Measurements from ENCODE around the gene BSG. TPM values are rescaled to one million over a fixed set of nuclear protein-coding genes. Genes with fewer than 3 reads are reported as not detected.
"Not testable (repeated sequence)": the region's sequence is repeated elsewhere in the genome, so short reads cannot be mapped to it uniquely, and the experiment has no call there.

The BSG gene
- total RNA-seq, 1 donor from 2014 or later = 291 TPM

- intact Hi-C loops (cut with micrococcal nuclease) = loop anchor here (2.0 kb wide), 1 partner anchor 73 kb away; no protein-coding TSS in a partner anchor
- H3K4me1 Mint-ChIP-seq; H3K36me3 Mint-ChIP-seq (ENCODE audit: low read depth); H3K27me3 Mint-ChIP-seq; H3K9me3 Mint-ChIP-seq; H3K27ac Mint-ChIP-seq; H3K4me3 Mint-ChIP-seq: not testable (repeated sequence)
- peak; percentile 76 for DNase-seq
Measured at GRCh38 chr19:605061-605971, 32.9 kb downstream of the BSG start.

- Mint-ChIP-seq H3K4me1 (peaks cover 10% of the 10 kb centered on the region), H3K36me3 (ENCODE audit: low read depth) (peaks cover 3% of the 10 kb centered on the region), H3K4me3 (no peak overlapping the region), H3K9me3 (no peaks in the 10 kb centered on the region), H3K27ac (no peak overlapping the region), H3K27me3 (no peaks in the 10 kb centered on the region)
- no peak for DNase-seq
- intact Hi-C loops (cut with micrococcal nuclease) = no loop called here
Measured at GRCh38 chr19:607301-608154, 35.1 kb downstream of the BSG start.

DNA sequence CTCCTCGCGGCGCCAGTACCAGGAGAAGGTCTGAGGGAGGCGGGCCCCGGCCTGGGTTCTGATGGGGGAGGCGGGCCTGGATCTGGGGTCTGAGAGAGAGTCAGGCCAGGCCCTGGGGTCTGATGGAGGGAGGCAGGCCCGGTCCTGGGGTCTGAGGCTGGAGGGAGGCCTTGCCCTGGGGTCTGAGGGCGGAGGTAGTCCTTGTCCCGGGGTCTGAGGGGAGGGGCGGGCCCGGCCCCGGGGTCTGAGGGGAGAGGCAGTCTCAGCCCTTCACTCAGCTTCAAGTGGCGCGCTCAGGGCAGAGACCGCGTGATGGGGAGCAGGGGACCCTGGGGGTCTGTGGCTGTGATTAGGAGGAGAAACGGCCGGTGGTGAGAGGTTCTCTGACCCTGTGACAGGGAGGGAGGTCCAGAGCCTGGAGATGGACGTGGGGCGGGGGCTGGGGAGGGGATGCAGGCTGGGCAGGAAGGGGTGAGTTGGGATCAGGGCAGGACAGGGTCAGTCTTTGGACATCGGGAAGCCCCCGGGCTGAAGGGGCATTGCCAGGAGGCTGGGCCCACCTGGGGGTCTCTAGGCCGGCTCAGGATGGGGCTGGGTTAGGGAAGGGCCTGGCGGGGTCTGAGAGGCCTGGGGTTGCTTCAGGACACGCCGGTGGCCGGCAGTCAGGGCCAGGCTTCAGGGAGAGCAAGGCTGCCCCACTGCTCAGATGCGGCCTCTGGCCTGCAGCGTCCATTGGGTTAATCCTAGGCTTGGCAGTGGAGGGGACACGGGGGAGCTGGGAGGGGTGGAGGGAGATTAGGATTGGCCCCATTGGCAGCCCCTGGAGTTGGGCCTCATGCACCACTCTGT lies 36.0 kb downstream of the BSG start:
- H3K27me3 Mint-ChIP-seq = no peaks in the 10 kb centered on the region
- no peak overlapping the region for H3K4me3 Mint-ChIP-seq
- no peaks in the 10 kb centered on the region for H3K9me3 Mint-ChIP-seq
- peaks cover 3% of the 10 kb centered on the region for H3K36me3 Mint-ChIP-seq (ENCODE audit: low read depth)
- intact Hi-C loops (cut with micrococcal nuclease) = no loop called here
- peaks cover 10% of the 10 kb centered on the region for H3K4me1 Mint-ChIP-seq
- DNase-seq = no peak
- no peak overlapping the region for H3K27ac Mint-ChIP-seq

GRCh38 chr19:609004-609346 lies 36.6 kb downstream of the BSG start:
- Mint-ChIP-seq H3K27ac (no peak overlapping the region), H3K27me3 (no peaks in the 10 kb centered on the region), H3K36me3 (ENCODE audit: low read depth) (peaks cover 3% of the 10 kb centered on the region), H3K4me1 (peaks cover 10% of the 10 kb centered on the region), H3K4me3 (no peak overlapping the region), H3K9me3 (no peaks in the 10 kb centered on the region)
- intact Hi-C loops (cut with micrococcal nuclease) = no loop called here
- DNase-seq = no peak

GRCh38 chr19:610071-610800 lies 37.8 kb downstream of the BSG start:
- intact Hi-C loops (cut with micrococcal nuclease) = loop anchor here (2.0 kb wide), 1 partner anchor 71 kb away; no protein-coding TSS in a partner anchor
- DNase-seq = peak; percentile 83
- peak overlapping the region; percentile 95 for H3K27ac Mint-ChIP-seq

DNA sequence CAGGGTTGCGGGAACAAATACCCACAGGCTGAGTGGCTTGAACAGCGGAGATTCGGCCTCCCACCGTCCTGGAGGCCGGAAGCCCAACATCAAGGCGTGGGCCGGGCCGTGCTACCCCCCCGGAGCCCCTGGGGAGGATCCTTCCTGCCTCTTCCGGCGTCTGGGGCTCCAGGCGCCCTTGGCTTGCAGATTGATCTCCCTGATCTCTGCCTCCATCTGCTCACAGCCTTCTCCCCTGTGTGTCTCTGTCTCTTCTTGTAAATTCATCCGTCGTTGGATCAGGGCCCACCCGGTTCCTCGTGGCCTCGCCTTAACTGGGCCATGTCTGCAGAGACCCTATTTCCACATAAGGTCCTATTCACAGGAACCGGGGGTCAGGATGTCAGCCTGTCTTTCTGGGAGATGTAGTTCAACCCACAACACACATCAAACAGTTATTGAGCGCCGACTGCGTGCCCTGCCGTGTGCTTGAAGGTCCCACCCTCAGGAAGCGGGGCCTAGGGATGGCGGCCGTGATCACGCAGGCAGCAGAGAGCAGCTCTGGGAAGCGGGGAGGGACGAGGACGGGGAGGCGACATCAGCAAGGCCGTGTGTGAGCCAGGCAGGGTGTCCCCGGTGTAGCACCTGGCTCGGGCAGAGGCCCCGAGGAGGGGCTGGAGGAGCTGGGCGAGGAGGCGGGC lies 38.5 kb downstream of the BSG start:
- peaks cover 14% of the 10 kb centered on the region for H3K36me3 Mint-ChIP-seq (ENCODE audit: low read depth)
- DNase-seq = peak; percentile 89
- peaks cover 2% of the 10 kb centered on the region for H3K27me3 Mint-ChIP-seq
- peak overlapping the region; percentile 86 for H3K4me3 Mint-ChIP-seq
- peak overlapping the region; percentile 95 for H3K27ac Mint-ChIP-seq
- peaks cover 12% of the 10 kb centered on the region for H3K4me1 Mint-ChIP-seq
- intact Hi-C loops (cut with micrococcal nuclease) = loop anchor here (1.0 to 2.0 kb wide), 3 partner anchors 28 to 70 kb away; partner anchors contain the start of genes BSG and FGF22
- H3K9me3 Mint-ChIP-seq = no peaks in the 10 kb centered on the region

More at GRCh38 chr19:610071-610800, 37.8 kb downstream of the BSG start:
- peaks cover 10% of the 10 kb centered on the region for H3K36me3 Mint-ChIP-seq (ENCODE audit: low read depth)
- H3K4me1 Mint-ChIP-seq = peaks cover 10% of the 10 kb centered on the region
- no peaks in the 10 kb centered on the region for H3K9me3 Mint-ChIP-seq
- H3K27me3 Mint-ChIP-seq = no peaks in the 10 kb centered on the region
- H3K4me3 Mint-ChIP-seq = peak overlapping the region; percentile 86

DNA sequence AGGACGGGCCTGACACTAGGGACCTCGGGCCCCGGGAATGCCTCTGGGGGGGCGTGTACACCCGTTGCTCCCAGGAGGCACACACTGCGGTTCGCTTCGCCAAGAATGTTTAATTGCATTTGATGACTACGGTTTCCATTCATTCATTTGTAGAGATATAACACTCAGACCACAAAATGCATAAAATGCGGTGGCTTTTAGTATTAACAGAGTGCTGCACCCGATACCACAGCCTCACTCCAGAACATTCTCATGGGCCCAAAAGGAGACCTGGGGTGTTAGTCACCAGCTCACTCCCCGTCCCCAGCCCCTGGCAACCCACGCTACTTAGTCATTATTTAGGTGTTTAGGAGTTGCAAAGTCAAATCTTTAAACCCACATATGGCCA lies 39.1 kb downstream of the BSG start:
- Mint-ChIP-seq H3K27ac (peak overlapping the region; percentile 95), H3K4me1 (peaks cover 12% of the 10 kb centered on the region), H3K36me3 (ENCODE audit: low read depth) (peaks cover 14% of the 10 kb centered on the region), H3K4me3 (peak overlapping the region; percentile 86), H3K27me3 (peaks cover 2% of the 10 kb centered on the region), H3K9me3 (no peaks in the 10 kb centered on the region)
- no peak for DNase-seq
- intact Hi-C loops (cut with micrococcal nuclease) = loop anchor here (1.0 to 2.0 kb wide), 3 partner anchors 28 to 69 kb away; partner anchors contain the start of genes BSG and FGF22

DNA sequence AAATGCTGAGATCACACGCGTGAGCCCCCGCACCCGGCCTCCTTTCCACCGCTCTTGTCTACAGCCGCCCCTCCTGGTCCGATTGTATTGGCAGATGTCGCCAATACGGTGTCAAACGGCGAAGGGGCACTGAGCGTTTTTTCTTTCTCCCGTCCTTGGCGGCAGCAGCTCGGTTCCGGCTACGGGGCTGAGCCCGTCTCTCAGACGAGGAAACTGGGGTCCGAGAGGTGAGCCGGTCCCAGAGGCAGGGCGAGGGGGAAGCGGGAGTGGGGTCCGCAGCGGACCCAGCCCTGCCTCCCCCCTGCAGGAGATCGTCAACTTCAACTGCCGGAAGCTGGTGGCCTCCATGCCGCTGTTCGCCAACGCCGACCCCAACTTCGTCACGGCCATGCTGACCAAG lies 40.5 kb downstream of the BSG start:
- Mint-ChIP-seq H3K27me3 (peaks cover 2% of the 10 kb centered on the region), H3K4me1 (peaks cover 12% of the 10 kb centered on the region), H3K36me3 (ENCODE audit: low read depth) (peaks cover 16% of the 10 kb centered on the region), H3K9me3 (no peaks in the 10 kb centered on the region), H3K27ac (no peak overlapping the region), H3K4me3 (no peak overlapping the region)
- intact Hi-C loops (cut with micrococcal nuclease) = no loop called here
- DNase-seq = no peak

DNA sequence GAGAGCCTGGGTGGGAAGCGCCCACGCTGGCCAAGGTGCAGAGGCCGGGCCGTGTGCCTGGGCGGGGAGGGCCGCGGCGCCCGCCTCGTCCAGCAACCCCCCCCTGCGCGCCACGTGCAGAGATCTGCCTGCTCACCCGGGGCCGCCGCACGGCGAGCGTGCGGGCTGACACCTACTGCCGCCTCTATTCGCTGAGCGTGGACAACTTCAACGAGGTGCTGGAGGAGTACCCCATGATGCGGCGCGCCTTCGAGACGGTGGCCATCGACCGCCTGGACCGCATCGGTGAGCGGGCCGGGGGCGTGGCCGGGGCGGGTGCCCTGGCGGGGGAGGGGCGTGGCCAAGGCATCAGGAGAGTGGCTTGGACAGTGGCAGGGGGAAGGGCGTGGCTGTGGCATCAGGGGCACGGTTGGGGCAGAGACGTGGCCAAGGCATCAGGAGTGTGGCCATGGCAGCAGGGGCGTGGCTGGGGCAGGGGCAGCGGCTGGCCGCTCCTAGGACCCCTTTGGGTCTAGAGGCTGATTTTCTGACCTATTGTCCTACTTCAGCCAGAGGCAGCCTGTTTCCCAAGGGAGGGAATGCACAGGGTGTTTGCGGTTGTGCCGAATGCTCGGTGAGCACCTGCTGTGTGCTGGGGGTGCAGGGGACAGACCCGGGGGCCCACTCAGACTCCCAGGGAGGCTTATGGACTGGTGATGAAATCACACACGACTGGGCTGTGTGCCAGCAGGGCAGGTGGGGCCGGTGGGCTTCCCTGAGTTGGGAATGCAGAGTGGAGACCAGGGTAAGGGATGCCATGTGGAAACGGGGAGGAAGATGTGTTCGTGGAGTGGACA lies 41.6 kb downstream of the BSG start:
- Mint-ChIP-seq H3K4me1 (peaks cover 12% of the 10 kb centered on the region), H3K27ac (no peak overlapping the region), H3K27me3 (peaks cover 2% of the 10 kb centered on the region), H3K36me3 (ENCODE audit: low read depth) (peaks cover 25% of the 10 kb centered on the region), H3K9me3 (no peaks in the 10 kb centered on the region), H3K4me3 (no peak overlapping the region)
- intact Hi-C loops (cut with micrococcal nuclease) = no loop called here
- no peak for DNase-seq

GRCh38 chr19:615619-616018 lies 43.2 kb downstream of the BSG start:
- DNase-seq = no peak
- intact Hi-C loops (cut with micrococcal nuclease) = no loop called here
- H3K4me1 Mint-ChIP-seq = peaks cover 12% of the 10 kb centered on the region
- H3K36me3 Mint-ChIP-seq (ENCODE audit: low read depth) = peaks cover 31% of the 10 kb centered on the region
- no peak overlapping the region for H3K27ac Mint-ChIP-seq
- H3K9me3 Mint-ChIP-seq = no peaks in the 10 kb centered on the region
- peak overlapping the region; percentile 23 for H3K4me3 Mint-ChIP-seq
- H3K27me3 Mint-ChIP-seq = peaks cover 2% of the 10 kb centered on the region

DNA sequence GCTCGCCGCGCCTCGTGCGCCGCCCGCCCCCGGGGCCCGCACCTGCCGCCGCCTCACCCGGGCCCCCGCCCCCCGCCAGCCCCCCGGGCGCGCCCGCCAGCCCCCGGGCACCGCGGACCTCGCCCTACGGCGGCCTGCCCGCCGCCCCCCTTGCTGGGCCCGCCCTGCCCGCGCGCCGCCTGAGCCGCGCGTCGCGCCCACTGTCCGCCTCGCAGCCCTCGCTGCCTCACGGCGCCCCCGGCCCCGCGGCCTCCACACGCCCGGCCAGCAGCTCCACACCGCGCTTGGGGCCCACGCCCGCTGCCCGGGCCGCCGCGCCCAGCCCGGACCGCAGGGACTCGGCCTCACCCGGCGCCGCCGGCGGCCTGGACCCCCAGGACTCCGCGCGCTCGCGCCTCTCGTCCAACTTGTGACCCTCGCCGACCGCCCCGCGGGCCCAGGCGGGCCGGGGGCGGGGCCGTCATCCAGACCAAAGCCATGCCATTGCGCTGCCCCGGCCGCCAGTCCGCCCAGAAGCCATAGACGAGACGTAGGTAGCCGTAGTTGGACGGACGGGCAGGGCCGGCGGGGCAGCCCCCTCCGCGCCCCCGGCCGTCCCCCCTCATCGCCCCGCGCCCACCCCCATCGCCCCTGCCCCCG lies 43.8 kb downstream of the BSG start:
- Mint-ChIP-seq H3K4me3 (no peak overlapping the region), H3K27ac (no peak overlapping the region), H3K36me3 (ENCODE audit: low read depth) (peaks cover 28% of the 10 kb centered on the region), H3K4me1 (peaks cover 8% of the 10 kb centered on the region), H3K9me3 (no peaks in the 10 kb centered on the region), H3K27me3 (peaks cover 2% of the 10 kb centered on the region)
- no peak for DNase-seq
- intact Hi-C loops (cut with micrococcal nuclease) = no loop called here

Data from activated CD4-positive, alpha-beta T cell treated with anti-CD3 and anti-CD28 coated beads, Interleukin-2, amount 10 ng/mL, durations not matched to agents 24 days and 14 days (primary cell).